NCI-H2227 treated with DMSO at 0.1 percent for 48 hours (cell line): ENCODE results near the gene NT5C2.
"Not testable (repeated sequence)": the region's sequence is repeated elsewhere in the genome, so short reads cannot be mapped to it uniquely, and the experiment has no call there.

Experiments
- DNase-seq: peaks from one replicate; lab custom pipeline; 2025; lab: John Stamatoyannopoulos, UW

The NT5C2 gene

GRCh38 chr10:103202319-103202718, 9.2 kb upstream of the NT5C2 start:
- DNase-seq, result no peak

GRCh38 chr10:103199488-103199887, 6.4 kb upstream of the NT5C2 start:
- DNase-seq, result no peak

- DNase-seq, result no peak
These were observed 5.6 kb upstream of the NT5C2 start for GRCh38 chr10:103198648-103199047.

DNA sequence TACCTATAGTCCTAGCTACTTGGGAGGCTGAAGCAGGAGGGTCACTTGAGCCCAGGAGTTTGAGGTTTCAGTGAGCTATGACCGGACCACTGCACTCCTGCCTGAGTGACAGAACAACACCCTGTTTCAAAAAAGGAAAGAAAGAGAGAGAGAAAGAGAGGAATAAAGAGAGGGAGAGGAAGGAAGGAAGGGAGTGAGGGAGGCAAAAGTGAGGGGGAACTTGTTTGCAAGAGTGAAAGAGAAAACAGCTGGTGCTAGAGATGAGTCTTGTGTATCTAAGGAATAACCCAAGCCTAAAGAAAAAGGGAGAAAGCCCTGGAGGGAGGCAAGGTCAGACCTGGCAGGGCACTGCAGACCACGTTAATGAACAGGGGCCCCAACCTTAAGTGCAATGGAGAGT, 4.8 kb upstream of the NT5C2 start:
- no peak for DNase-seq

DNA sequence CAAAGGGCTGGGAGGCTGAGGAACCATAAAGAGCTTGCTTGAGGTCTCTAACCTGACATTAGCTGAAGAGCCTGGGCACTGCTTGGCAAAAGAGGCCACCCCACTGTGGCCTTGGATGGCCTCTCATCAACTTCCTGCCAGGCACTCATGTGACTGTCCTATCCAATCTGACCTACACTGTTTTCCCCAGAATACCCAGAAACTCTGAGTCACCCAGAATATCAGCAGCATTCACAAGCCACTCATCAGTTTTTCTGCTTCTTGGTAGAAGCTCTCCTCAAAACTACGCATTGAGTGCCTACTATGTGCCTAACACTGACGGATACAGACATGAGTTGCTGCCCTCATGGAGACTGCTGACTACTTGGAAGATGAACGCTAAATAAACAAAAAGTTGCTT, 4.1 kb upstream of the NT5C2 start:
- no peak for DNase-seq

GRCh38 chr10:103196516-103196915, 3.4 kb upstream of the NT5C2 start:
- no peak for DNase-seq

- no peak for DNase-seq
These were observed 903 bp upstream of the NT5C2 start for GRCh38 chr10:103193820-103194529.

- peak; percentile 27 for DNase-seq
These were observed 493 bp downstream of the NT5C2 start for GRCh38 chr10:103192451-103193106.

DNA sequence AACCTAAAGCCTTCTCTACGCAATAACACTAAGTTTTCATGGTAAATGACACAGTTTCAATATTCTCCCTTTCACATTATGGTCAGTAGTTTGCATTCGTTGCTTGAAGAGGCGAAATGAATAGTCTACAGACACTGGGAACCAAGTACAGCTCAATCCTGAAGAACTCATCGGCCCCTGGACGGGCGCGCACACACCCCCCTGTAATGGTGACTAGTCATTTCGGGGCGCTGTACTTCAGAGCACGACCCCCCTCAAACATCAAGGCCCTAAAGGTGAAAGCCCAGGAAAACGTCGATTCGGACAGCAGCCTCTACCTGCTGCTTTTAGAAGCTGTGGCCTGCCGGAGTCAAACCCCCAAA, 1.0 kb downstream of the NT5C2 start:
- no peak for DNase-seq

GRCh38 chr10:103191198-103191597, 1.9 kb downstream of the NT5C2 start:
- not testable (repeated sequence) for DNase-seq

DNA sequence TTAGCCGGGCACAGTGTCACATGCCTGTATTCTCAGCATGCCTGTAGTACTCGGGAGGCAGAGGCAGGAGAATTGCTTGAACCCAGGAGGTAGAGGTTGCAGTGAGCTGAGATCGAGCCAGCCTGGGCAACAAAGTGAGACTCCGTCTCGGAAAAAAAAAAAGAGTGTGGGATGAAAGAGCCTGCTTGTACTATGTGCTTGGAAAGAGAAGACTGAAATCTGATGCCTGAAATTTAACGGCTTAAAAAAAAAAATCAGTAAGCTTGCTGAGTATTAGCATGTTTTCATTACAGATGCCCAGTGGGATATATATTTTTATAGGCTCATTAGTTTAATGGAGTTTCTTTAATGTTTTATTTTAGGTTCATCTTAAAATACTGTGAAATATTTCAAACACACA, 4.2 kb downstream of the NT5C2 start:
- no peak for DNase-seq

GRCh38 chr10:103186128-103186527, 6.9 kb downstream of the NT5C2 start:
- DNase-seq, result no peak

DNA sequence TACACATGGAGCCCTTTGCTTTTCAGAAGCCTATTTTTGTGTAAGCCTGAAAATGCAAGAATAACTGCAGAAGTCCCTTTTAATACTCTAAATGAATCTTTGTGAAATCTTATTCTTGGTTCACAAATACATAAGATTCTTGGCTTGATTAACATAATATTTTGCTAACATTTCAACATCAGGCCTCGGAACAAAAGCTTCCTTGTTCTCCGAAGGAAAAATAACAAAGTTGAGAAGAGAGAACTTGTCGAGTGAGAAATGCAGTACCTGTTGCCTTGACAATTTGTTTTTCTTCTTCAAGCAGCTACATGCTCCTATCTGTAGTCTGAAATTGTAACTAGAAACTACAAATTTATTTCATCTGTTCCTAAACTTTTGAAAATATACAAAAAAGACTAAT, 8.5 kb downstream of the NT5C2 start:
- no peak for DNase-seq

DNA sequence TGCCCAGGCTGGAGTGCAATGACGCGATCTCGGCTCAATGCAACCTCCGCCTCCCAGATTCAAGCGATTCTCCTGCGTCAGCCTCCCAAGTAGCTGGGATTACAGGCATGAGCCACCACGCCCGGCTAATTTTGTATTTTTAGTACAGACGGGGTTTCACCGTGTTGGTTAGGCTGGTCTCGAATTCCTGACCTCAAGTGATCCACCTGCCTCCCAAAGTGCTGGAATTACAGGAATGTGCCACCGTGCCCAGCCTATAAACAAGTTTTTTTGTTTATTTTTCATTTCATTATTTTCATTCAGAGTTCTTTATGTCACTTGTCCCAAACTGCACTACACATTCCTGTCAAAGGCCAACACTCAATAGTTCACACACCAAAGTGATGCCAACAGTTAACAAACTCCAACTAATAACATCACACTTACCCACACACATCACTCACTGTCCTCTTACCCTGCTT, 9.1 kb downstream of the NT5C2 start:
- DNase-seq, result not testable (repeated sequence)

DNA sequence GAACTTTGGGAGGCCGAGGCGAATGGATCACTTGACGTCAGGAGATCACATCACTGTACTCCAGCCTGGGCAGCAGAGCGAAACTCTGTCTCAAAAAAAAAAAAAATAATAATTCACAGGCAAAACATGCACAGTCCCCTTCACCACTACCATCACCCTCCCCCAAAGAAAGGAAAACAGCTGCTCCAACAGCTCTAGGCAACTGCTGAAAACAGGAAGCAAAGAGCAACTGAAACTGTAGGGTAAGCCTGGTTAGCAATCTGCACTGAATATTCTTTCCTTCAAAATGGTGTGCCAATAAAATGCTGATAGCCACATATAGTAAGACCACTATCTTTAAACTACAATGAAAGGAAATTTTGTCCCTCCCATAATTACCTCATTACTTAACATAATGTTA, 11.8 kb downstream of the NT5C2 start:
- no peak for DNase-seq

GRCh38 chr10:103180491-103180890, 12.6 kb downstream of the NT5C2 start:
- no peak for DNase-seq

GRCh38 chr10:103177123-103177522, 15.9 kb downstream of the NT5C2 start:
- DNase-seq, result no peak

DNA sequence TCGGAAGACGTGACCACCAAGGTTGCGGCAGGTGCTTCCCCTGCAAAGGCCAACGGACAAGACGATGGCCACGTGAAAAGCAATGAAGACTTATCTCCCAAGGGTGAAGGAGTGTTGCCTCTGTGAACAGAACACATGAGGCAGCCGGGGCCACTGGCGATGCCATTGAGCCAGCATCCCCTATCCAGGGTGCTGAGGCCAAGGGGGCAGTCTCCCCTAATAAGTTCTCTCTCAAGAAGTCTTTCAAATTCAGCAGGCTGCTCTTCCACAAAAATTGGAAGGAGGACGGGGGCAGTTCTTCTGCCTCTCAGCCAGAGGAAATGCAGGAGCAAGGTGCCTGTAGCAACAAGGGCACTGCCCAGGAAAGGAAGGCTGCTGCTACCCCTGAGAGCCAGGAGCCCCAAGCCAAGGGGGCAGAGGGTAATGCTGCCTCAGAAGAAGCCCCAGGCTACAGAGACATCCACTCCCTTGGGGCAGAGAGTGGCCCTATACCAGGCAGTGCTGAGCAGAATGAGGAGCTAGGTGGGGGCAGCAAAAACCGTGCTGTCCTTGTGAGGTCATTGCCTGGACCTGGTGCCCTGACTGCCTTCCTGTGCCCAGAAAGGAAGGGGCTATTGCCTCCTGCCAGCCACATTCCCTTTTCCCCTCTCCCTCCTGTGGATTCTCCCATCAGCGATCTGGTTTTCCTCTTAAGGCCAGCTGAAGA, 17.3 kb downstream of the NT5C2 start:
- no peak for DNase-seq

GRCh38 chr10:103174324-103174723, 18.7 kb downstream of the NT5C2 start:
- DNase-seq, result not testable (repeated sequence)

GRCh38 chr10:103171278-103171677, 21.8 kb downstream of the NT5C2 start:
- no peak for DNase-seq

DNA sequence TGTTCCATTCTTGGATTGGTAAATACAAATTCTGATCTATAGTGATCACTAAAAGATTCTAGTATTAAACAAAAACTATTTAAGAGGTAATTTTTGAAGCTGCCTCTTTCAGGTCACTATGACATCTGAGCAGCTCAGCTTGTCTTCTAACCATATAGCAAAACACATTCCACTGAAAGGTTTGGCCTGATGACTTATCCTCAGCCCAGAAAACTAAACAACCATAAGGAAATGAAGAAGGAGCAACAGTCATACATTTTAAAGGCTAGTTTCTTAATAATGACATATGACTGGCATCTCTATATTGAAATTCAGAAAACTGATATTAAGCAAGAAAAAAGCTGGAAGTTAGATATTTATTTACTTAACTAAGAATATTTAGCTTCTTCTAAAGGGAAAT, 24.6 kb downstream of the NT5C2 start:
- DNase-seq, result no peak

DNA sequence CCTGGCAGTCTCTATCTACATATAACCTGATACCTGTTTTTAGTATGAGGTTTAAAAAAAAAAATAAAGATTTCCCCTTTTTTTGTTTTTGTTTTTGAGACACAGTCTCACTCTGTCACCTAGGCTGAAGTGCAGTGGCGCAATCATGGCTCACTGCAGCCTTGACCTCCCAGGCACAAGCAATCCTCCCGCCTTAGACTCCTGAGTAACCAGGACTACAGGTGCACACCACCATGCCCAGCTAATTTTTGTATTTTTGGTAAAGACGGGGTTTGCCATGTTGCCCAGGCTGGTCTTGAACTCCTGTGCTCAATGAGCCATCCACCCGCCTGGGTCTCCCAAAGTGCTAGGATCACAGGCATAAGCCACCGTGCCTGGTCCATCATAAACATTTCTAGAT, 25.5 kb downstream of the NT5C2 start:
- DNase-seq, result not testable (repeated sequence)

GRCh38 chr10:103166523-103166922, 26.5 kb downstream of the NT5C2 start:
- no peak for DNase-seq
